ENCODE measurements around the gene FBXO2.

- TF ChIP-seq CTCF (IDR thresholded peaks at IDR 0.05 in 8 of 11, conservative IDR thresholded peaks at IDR 0.05 in 3 of 11) (no peak), POLR2A (IDR thresholded peaks at IDR 0.05) (no peak), POLR2AphosphoS5 (IDR thresholded peaks at IDR 0.05) (no peak)
These were observed 43.5 kb downstream of the FBXO2 start for GRCh38 chr1:11610629-11611180.
